CD4-positive, alpha-beta T cell (primary cell): ENCODE data around the gene XG. TPM values are rescaled to one million over a fixed set of nuclear protein-coding genes. Genes with fewer than 3 reads are reported as not detected.
"Not testable (repeated sequence)": the region's sequence is repeated elsewhere in the genome, so short reads cannot be mapped to it uniquely, and the experiment has no call there.

Source experiments
- ATAC-seq: fragments of 200-7000 bp; cut with Tn5 transposase; one replicate; pipeline ENCODE4 v1.10.0; 2022; ENCODE audit warnings: mild to moderate bottlenecking; ENCODE audit not compliant: poor library complexity
- CTCF ChIA-PET: fragments of 350-600 bp; sonication (Branson Sonifier 250); formaldehyde crosslinking; loops from one replicate; lab custom pipeline; 2021; ENCODE audit warnings: antibody characterized with exemption, inconsistent platforms; lab: Charles Lee
- POLR2A ChIA-PET: fragments of 350-600 bp; sonication (Branson Sonifier 250); formaldehyde crosslinking; loops from one replicate; lab custom pipeline; 2021; ENCODE audit warnings: antibody characterized with exemption, inconsistent platforms; lab: Charles Lee
- DNase-seq, 14 experiments: peaks; one replicate each; pipeline ENCODE4 v3.0.0-alpha.2; 2013 to 2020; ENCODE audit warnings: mixed read lengths in 2 of 14
- H3K27ac ChIP-seq, 2 donors: one replicate each; pipeline versions ENCODE4 v1.5.1 to v1.7.0; 2013; ENCODE audit warnings: low read length in 2 of 2, low read depth in 1 of 2, mild to moderate bottlenecking in 1 of 2
- H3K27me3 ChIP-seq, 2 experiments: 1 replicate in 1 of 2; 2 replicates in 1 of 2; pipeline versions ENCODE4 v1.6.1 to v1.7.0; 2013; ENCODE audit warnings: low read length in 2 of 2, control low read depth in 1 of 2, mild to moderate bottlenecking in 1 of 2, moderate library complexity in 1 of 2; ENCODE audit not compliant: insufficient read depth in 2 of 2, control insufficient read depth in 1 of 2
- H3K36me3 ChIP-seq: one replicate; pipeline ENCODE4 v1.6.1; 2013; ENCODE audit warnings: low read length, control low read depth; ENCODE audit not compliant: insufficient read depth
- H3K4me1 ChIP-seq: one replicate; pipeline ENCODE4 v1.6.1; 2013; ENCODE audit warnings: low read length, control low read depth; ENCODE audit not compliant: insufficient read depth
- H3K4me3 ChIP-seq: one replicate; pipeline ENCODE4 v1.5.1; 2013; ENCODE audit warnings: mild to moderate bottlenecking, low read length, moderate library complexity
- H3K9me3 ChIP-seq, 2 experiments: 1 replicate in 1 of 2; 2 replicates in 1 of 2; pipeline versions ENCODE4 v1.6.1 to v1.7.0; 2013; ENCODE audit warnings: low read length in 2 of 2, mild to moderate bottlenecking in 2 of 2, control low read depth in 1 of 2, moderate library complexity in 1 of 2; ENCODE audit not compliant: control insufficient read depth in 1 of 2, insufficient read depth in 1 of 2
- H3K27ac Mint-ChIP-seq: one replicate; pipeline ENCODE4 v1.8.0; 2020; ENCODE audit warnings: mixed read lengths
- H3K27me3 Mint-ChIP-seq: one replicate; pipeline ENCODE4 v1.8.0; 2021; ENCODE audit warnings: mixed read lengths
- H3K36me3 Mint-ChIP-seq: one replicate; pipeline ENCODE4 v1.8.0; 2021; ENCODE audit warnings: low read depth, mixed read lengths
- H3K4me1 Mint-ChIP-seq: one replicate; pipeline ENCODE4 v1.8.0; 2021; ENCODE audit warnings: low read depth, mixed read lengths
- H3K4me3 Mint-ChIP-seq: one replicate; pipeline ENCODE4 v1.8.0; 2020; ENCODE audit warnings: mild to moderate bottlenecking, mixed read lengths
- H3K9me3 Mint-ChIP-seq: one replicate; pipeline ENCODE4 v1.8.0; 2020; ENCODE audit warnings: mixed read lengths
- intact Hi-C, 2 experiments: fragments of 100-400 bp; cut with DNase I in 1 of 2; cut with micrococcal nuclease in 1 of 2; formaldehyde crosslinking; loops; one replicate each; pipeline versions ENCODE4 v1.15.1 to v1.9.0; 2023 to 2025; cut with DNase I, micrococcal nuclease
- total RNA-seq, 174 experiments: library from RNA in 2 of 174; stranded (reverse) in 2 of 174; gene quantifications; one replicate each; pipeline ENCODE4 v1.2.3 and lab custom pipeline; 2021 to 2026
- TF ChIP-seq, protein P1 (sequence below): fragments of 200-600 bp; IDR thresholded peaks from one replicate; pipeline ENCODE4 v1.8.0; 2022; ENCODE audit warnings: antibody characterized with exemption, mild to moderate bottlenecking

Gene XG
- total RNA-seq, 2 experiments from 2014 or later = not detected

DNA sequence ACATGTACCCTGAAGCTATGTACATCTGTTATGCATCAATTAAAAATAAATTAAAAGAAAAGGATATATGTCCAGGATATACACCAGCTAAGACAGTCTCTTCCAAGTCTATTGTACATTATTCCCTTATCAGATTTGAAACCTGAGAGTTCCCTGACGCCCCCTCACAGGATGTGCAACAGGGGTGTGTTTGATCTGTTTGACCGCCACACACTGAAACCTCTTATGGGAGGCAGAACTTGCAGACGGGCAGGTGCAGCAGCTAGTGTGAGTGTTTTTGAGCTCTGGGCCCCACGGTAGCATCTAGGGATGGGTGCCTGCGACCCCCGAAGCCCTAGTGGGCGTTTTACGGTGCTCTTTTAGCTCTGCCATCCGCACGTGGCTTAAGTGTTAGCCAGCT is 4.7 kb downstream of the XG start:
- H3K27me3 Mint-ChIP-seq = peaks cover 20% of the 10 kb centered on the region
- ATAC-seq (no peak), DNase-seq (no peak)
- H3K4me1 Mint-ChIP-seq = no peaks in the 10 kb centered on the region
- Histone ChIP-seq H3K4me3 (no peak overlapping the region), H3K27me3 (no peaks in the 10 kb centered on the region), H3K27ac (no peak overlapping the region), H3K36me3 (no peaks in the 10 kb centered on the region), H3K9me3 (no peaks in the 10 kb centered on the region), H3K4me1 (no peaks in the 10 kb centered on the region)
- ChIA-PET CTCF (no interaction called here), POLR2A (no interaction called here)
- H3K4me3 Mint-ChIP-seq = no peak overlapping the region
- TF ChIP-seq, protein P1, sequence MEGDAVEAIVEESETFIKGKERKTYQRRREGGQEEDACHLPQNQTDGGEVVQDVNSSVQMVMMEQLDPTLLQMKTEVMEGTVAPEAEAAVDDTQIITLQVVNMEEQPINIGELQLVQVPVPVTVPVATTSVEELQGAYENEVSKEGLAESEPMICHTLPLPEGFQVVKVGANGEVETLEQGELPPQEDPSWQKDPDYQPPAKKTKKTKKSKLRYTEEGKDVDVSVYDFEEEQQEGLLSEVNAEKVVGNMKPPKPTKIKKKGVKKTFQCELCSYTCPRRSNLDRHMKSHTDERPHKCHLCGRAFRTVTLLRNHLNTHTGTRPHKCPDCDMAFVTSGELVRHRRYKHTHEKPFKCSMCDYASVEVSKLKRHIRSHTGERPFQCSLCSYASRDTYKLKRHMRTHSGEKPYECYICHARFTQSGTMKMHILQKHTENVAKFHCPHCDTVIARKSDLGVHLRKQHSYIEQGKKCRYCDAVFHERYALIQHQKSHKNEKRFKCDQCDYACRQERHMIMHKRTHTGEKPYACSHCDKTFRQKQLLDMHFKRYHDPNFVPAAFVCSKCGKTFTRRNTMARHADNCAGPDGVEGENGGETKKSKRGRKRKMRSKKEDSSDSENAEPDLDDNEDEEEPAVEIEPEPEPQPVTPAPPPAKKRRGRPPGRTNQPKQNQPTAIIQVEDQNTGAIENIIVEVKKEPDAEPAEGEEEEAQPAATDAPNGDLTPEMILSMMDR = no peak
- H3K9me3 Mint-ChIP-seq = no peaks in the 10 kb centered on the region
- H3K36me3 Mint-ChIP-seq = no peaks in the 10 kb centered on the region
- intact Hi-C loops = no loop called here
- no peak overlapping the region for H3K27ac Mint-ChIP-seq

DNA sequence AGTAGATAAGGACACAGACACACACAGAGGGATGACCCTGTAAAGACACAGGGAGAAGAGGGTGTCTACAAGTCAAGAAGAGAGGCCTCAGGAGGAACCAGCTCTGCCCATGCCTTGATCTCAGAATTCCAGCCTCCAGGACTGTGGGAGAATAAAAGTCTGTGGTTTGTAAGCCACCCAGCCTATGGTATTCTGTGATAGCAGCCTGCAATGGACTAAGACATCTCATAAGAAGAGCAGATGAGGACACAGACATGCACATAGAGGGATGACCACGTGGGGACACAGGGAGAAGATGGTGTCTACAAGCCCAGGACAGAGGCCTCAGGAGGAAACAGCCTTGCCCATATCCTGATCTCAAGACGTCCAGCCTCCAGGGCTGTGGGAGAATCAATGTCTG is 9.4 kb downstream of the XG start:
- Histone ChIP-seq H3K27ac (no peak overlapping the region), H3K36me3 (no peaks in the 10 kb centered on the region), H3K4me3 (no peak overlapping the region), H3K27me3 (no peaks in the 10 kb centered on the region), H3K9me3 (no peaks in the 10 kb centered on the region), H3K4me1 (no peaks in the 10 kb centered on the region)
- CTCF ChIA-PET = no interaction called here
- DNase-seq (no peak), ATAC-seq (no peak)
- H3K27me3 Mint-ChIP-seq = peaks cover 16% of the 10 kb centered on the region
- intact Hi-C loops = no loop called here
- H3K36me3 Mint-ChIP-seq = no peaks in the 10 kb centered on the region
- H3K4me3 Mint-ChIP-seq = no peak overlapping the region
- TF ChIP-seq, protein P1 = no peak
- H3K9me3 Mint-ChIP-seq = no peaks in the 10 kb centered on the region
- peaks cover 7% of the 10 kb centered on the region for H3K4me1 Mint-ChIP-seq
- no peak overlapping the region for H3K27ac Mint-ChIP-seq
- POLR2A ChIA-PET = no interaction called here

DNA sequence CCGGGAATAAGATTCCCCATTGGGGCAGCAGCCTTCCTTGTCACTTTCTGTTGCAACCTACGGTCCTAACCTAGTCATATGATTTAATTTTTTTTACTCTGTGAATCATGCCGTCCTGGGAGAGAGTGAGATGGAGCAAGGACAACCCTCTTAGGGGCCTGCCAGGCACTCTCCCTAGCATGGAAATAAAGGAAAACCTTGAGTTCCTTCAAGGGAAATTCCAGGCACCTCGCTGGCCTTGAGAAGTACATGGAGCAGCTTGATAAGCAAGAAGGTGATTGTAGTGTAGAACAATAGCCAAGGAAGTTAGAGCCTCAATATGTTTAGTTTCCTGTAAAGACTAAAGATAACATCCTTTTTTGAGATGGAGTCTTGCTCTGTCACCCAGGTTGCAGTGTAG is 10.8 kb downstream of the XG start:
- H3K36me3 Mint-ChIP-seq, H3K27ac ChIP-seq, H3K9me3 Mint-ChIP-seq, H3K27me3 ChIP-seq, intact Hi-C loops, H3K4me1 Mint-ChIP-seq, H3K27ac Mint-ChIP-seq, H3K4me1 ChIP-seq, CTCF ChIA-PET, H3K4me3 ChIP-seq, ATAC-seq, H3K4me3 Mint-ChIP-seq, H3K9me3 ChIP-seq, POLR2A ChIA-PET, DNase-seq, H3K27me3 Mint-ChIP-seq, H3K36me3 ChIP-seq: not testable (repeated sequence)

DNA sequence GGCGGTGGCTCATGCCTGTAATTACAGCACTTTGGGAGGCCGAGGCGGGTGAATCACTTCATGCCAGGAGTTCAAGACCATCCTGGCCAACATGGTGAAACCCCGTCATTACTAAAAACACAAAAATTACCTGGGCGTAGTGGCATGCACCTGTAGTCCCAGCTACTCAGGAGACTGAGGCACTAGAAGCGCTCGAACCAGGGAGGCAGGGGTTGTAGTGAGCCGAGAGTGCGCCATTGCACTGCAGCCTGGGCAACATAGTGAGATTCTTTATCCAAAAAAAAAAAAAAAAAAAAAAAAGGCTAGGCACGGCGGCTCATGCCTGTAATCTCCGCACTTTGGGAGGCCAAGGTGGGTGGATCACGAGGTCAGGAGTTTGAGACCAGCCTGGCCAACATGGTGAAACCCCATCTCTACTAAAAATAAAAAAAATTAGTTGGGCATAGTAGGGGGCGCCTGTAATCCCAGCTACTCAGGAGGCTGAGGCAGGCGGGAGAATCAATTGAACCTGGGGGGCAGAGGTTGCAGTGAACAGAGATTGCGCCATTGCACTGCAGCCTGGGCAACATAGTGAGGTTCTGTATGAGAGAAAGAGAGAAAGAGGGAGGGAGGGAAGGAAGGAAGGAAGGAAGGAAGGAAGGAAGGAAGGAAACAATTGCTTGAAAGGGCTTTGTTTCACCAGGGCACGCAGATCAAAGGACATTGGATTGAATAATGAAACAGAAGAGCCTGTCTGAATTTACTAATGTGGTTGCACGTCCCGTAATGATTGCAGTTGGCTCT is 13.1 kb downstream of the XG start:
- H3K9me3 Mint-ChIP-seq, CTCF ChIA-PET, H3K27me3 ChIP-seq, intact Hi-C loops, H3K4me1 ChIP-seq, DNase-seq, H3K27me3 Mint-ChIP-seq, ATAC-seq, H3K4me1 Mint-ChIP-seq, POLR2A ChIA-PET, H3K9me3 ChIP-seq, H3K36me3 Mint-ChIP-seq, H3K27ac Mint-ChIP-seq, H3K4me3 ChIP-seq, H3K36me3 ChIP-seq, H3K4me3 Mint-ChIP-seq, H3K27ac ChIP-seq: not testable (repeated sequence)
